GM19239 (cell line): ENCODE data around the gene MAP4K5.
"Not testable (repeated sequence)": the region's sequence is repeated elsewhere in the genome, so short reads cannot be mapped to it uniquely, and the experiment has no call there.

Experiments
- DNase-seq: peaks from one replicate; pipeline ENCODE4 v3.0.0; 2011; ENCODE audit warnings: low spot score; ENCODE audit not compliant: insufficient read length
- FAIRE-seq: peaks from 2 replicates; lab custom pipeline; 2011; peaks lifted over from hg19 to GRCh38; lab: Jason Lieb, UNC

MAP4K5 gene

GRCh38 chr14:50533241-50533705 is 904 bp upstream of the MAP4K5 start:
- FAIRE-seq (peak; percentile 89), DNase-seq (no peak)

- DNase-seq, result no peak
- peak; percentile 84 for FAIRE-seq
Observed at GRCh38 chr14:50531595-50532501, 521 bp downstream of the MAP4K5 start.

GRCh38 chr14:50530794-50531365 is 1.5 kb downstream of the MAP4K5 start:
- peak; percentile 73 for FAIRE-seq
- no peak for DNase-seq

GRCh38 chr14:50530358-50530757 is 2.0 kb downstream of the MAP4K5 start:
- FAIRE-seq, result no peak
- no peak for DNase-seq

GRCh38 chr14:50529288-50530179 is 2.8 kb downstream of the MAP4K5 start:
- DNase-seq (no peak), FAIRE-seq (no peak)

- no peak for FAIRE-seq
Observed at GRCh38 chr14:50528000-50528399, 4.4 kb downstream of the MAP4K5 start.

GRCh38 chr14:50524731-50525515 is 7.4 kb downstream of the MAP4K5 start:
- DNase-seq, result no peak
- FAIRE-seq, result peak; percentile 73

More at GRCh38 chr14:50528000-50528399, 4.4 kb downstream of the MAP4K5 start:
- DNase-seq, result no peak

- FAIRE-seq (peak; percentile 87), DNase-seq (no peak)
Observed at GRCh38 chr14:50524060-50524459, 8.3 kb downstream of the MAP4K5 start.

GRCh38 chr14:50523271-50524041 is 8.9 kb downstream of the MAP4K5 start:
- peak; percentile 23 for FAIRE-seq
- DNase-seq, result no peak

GRCh38 chr14:50521912-50522341 is 10.4 kb downstream of the MAP4K5 start:
- FAIRE-seq (peak; percentile 96), DNase-seq (no peak)

GRCh38 chr14:50520947-50521815 is 11.2 kb downstream of the MAP4K5 start:
- FAIRE-seq, result no peak
- no peak for DNase-seq

GRCh38 chr14:50516091-50516490 is 16.3 kb downstream of the MAP4K5 start:
- DNase-seq, result no peak
- peak; percentile 52 for FAIRE-seq

- FAIRE-seq, result no peak
- DNase-seq, result no peak
Observed at GRCh38 chr14:50512463-50512862, 19.9 kb downstream of the MAP4K5 start.

- DNase-seq (no peak), FAIRE-seq (no peak)
Observed at GRCh38 chr14:50510157-50510556, 22.2 kb downstream of the MAP4K5 start.

- not testable (repeated sequence) for DNase-seq, FAIRE-seq
Observed at GRCh38 chr14:50507078-50507477, 25.3 kb downstream of the MAP4K5 start.

GRCh38 chr14:50501642-50502041 is 30.7 kb downstream of the MAP4K5 start:
- FAIRE-seq, result no peak
- DNase-seq, result no peak

- DNase-seq (no peak), FAIRE-seq (no peak)
Observed at GRCh38 chr14:50497351-50497750, 35.0 kb downstream of the MAP4K5 start.

GRCh38 chr14:50489851-50490250 is 42.5 kb downstream of the MAP4K5 start:
- FAIRE-seq (no peak), DNase-seq (no peak)
